Globus pallidus (tissue), 1 donor: Measurements from ENCODE around the gene ERI3.
A peak's percentile ranks its signal among the peaks of the same experiment; 100 is the strongest.

Source experiments
- DNase-seq: peaks from one replicate; pipeline ENCODE4 v3.0.0-alpha.2; 2015; ENCODE audit warnings: low spot score

ERI3 gene

GRCh38 chr1:44348061-44348485 lies 7.0 kb downstream of the ERI3 start:
- peak; percentile 59 for DNase-seq

- DNase-seq: peak; percentile 41
These were observed 7.8 kb downstream of the ERI3 start for GRCh38 chr1:44347280-44347679.

GRCh38 chr1:44346878-44347277 lies 8.2 kb downstream of the ERI3 start:
- DNase-seq: peak; percentile 29

- peak; percentile 84 for DNase-seq
These were observed 8.9 kb downstream of the ERI3 start for GRCh38 chr1:44346184-44346583.

- no peak for DNase-seq
These were observed 9.8 kb downstream of the ERI3 start for GRCh38 chr1:44345187-44345775.

GRCh38 chr1:44339731-44340130 lies 15.3 kb downstream of the ERI3 start:
- no peak for DNase-seq

GRCh38 chr1:44338136-44338535 lies 16.9 kb downstream of the ERI3 start:
- no peak for DNase-seq

GRCh38 chr1:44336668-44337067 lies 18.4 kb downstream of the ERI3 start:
- DNase-seq: no peak

GRCh38 chr1:44334968-44335367 lies 20.1 kb downstream of the ERI3 start:
- DNase-seq: no peak

GRCh38 chr1:44333376-44333775 lies 21.7 kb downstream of the ERI3 start:
- DNase-seq: no peak

- peak; percentile 24 for DNase-seq
These were observed 22.6 kb downstream of the ERI3 start for GRCh38 chr1:44332505-44332904.

- DNase-seq: no peak
These were observed 24.1 kb downstream of the ERI3 start for GRCh38 chr1:44330935-44331334.

- no peak for DNase-seq
These were observed 26.2 kb downstream of the ERI3 start for GRCh38 chr1:44328671-44329416.

GRCh38 chr1:44327679-44328491 lies 27.2 kb downstream of the ERI3 start:
- no peak for DNase-seq

GRCh38 chr1:44326821-44327465 lies 28.1 kb downstream of the ERI3 start:
- DNase-seq: no peak

GRCh38 chr1:44326024-44326701 lies 28.9 kb downstream of the ERI3 start:
- DNase-seq: no peak

- DNase-seq: no peak
These were observed 31.1 kb downstream of the ERI3 start for GRCh38 chr1:44323947-44324346.

GRCh38 chr1:44322367-44322766 lies 32.7 kb downstream of the ERI3 start:
- no peak for DNase-seq

- DNase-seq: no peak
These were observed 33.6 kb downstream of the ERI3 start for GRCh38 chr1:44321466-44321865.

- DNase-seq: no peak
These were observed 36.7 kb downstream of the ERI3 start for GRCh38 chr1:44318097-44319088.
